A549 (cell line): Measurements from ENCODE around the gene RHBDL1. TPM values are rescaled to one million over a fixed set of nuclear protein-coding genes. Genes with fewer than 3 reads are reported as not detected.

Experiments
- ATAC-seq, 2 experiments: fragments of 200-7000 bp in 1 of 2; fragments of >200 bp in 1 of 2; cut with Nextera tagmentation in 1 of 2; cut with Tn5 transposase in 1 of 2; 3 replicates each; pipeline versions ENCODE4 v1.8.0 to v1.9.1; 2018 to 2020; ENCODE audit warnings: mild to moderate bottlenecking in 1 of 2, moderate library complexity in 1 of 2
- CTCF ChIA-PET: fragments of 300-600 bp; sonication (Branson Sonifier 250); formaldehyde crosslinking; extraction: SDS; loops from one replicate; lab custom pipeline; 2021; ENCODE audit warnings: antibody characterized with exemption, inconsistent platforms; lab: Yijun Ruan, JAX
- POLR2A ChIA-PET: fragments of 350-600 bp; formaldehyde crosslinking; extraction: SDS; loops from one replicate; lab custom pipeline; 2021; ENCODE audit warnings: antibody characterized with exemption, inconsistent platforms; lab: Yijun Ruan, JAX
- DNase-seq, 2 experiments: peaks; one replicate each; pipeline versions ENCODE4 v3.0.0 to v3.0.0-alpha.2; 2011 to 2016; ENCODE audit warnings: low read depth in 1 of 2, low spot score in 1 of 2
- FAIRE-seq: peaks from 2 replicates; lab custom pipeline; 2011; peaks lifted over from hg19 to GRCh38; lab: Jason Lieb, UNC
- H3K27ac ChIP-seq, 2 experiments: fragments of >200 bp; sonication (Bioruptor Twin); formaldehyde crosslinking; 3 replicates each; pipeline ENCODE4 v1.5.1; 2016 to 2017
- H3K4me1 ChIP-seq: fragments of >200 bp; sonication (Bioruptor Twin); formaldehyde crosslinking; 3 replicates; pipeline ENCODE4 v1.6.1; 2016
- H3K4me2 ChIP-seq: fragments of >200 bp; sonication (Bioruptor Twin); formaldehyde crosslinking; 3 replicates; pipeline ENCODE4 v1.6.1; 2016
- H3K4me3 ChIP-seq: fragments of >200 bp; sonication (Bioruptor Twin); formaldehyde crosslinking; 3 replicates; pipeline ENCODE4 v1.5.1; 2016
- H3K9me3 ChIP-seq: fragments of >200 bp; sonication (Bioruptor Twin); formaldehyde crosslinking; 3 replicates; pipeline ENCODE4 v1.6.1; 2016
- CBX8 ChIP-seq: fragments of 200-600 bp; sonication (generic); IDR thresholded peaks from 2 replicates; pipeline ENCODE4 v1.6.1; 2016
- CEBPB ChIP-seq, 2 experiments: fragments of >200 bp in 1 of 2; sonication (Bioruptor Twin) in 1 of 2; formaldehyde crosslinking in 1 of 2; IDR thresholded peaks; 2 replicates each; pipeline ENCODE4 v1.6.1; 2012 to 2016
- CHD2 ChIP-seq: fragments of 150-350 bp; IDR thresholded peaks from 2 replicates; pipeline ENCODE4 v1.6.1; 2014; ENCODE audit warnings: low read length; ENCODE audit not compliant: partially characterized antibody
- CTCF ChIP-seq: fragments of >200 bp; sonication (Bioruptor Twin); formaldehyde crosslinking; IDR thresholded peaks from 3 replicates; pipeline ENCODE4 v1.5.1; 2016
- EHF ChIP-seq: fragments of 250-450 bp; sonication (Bioruptor Pico); IDR thresholded peaks from 2 replicates; pipeline ENCODE4 v1.5.0; 2020; ENCODE audit warnings: mild to moderate bottlenecking
- ELK1 ChIP-seq: fragments of 150-350 bp; IDR thresholded peaks from 2 replicates; pipeline ENCODE4 v1.6.1; 2014; ENCODE audit warnings: low read depth, mild to moderate bottlenecking, low read length
- ESRRA ChIP-seq: fragments of 150-350 bp; IDR thresholded peaks from 2 replicates; pipeline ENCODE4 v1.6.1; 2014; ENCODE audit warnings: mild to moderate bottlenecking, low read length, borderline replicate concordance
- FOXS1 ChIP-seq: fragments of 250-450 bp; sonication (Bioruptor Pico); IDR thresholded peaks from 2 replicates; pipeline ENCODE4 v1.5.0; 2020; ENCODE audit warnings: mild to moderate bottlenecking, moderate library complexity
- HDAC2 ChIP-seq: fragments of 200-600 bp; sonication (generic); IDR thresholded peaks from 2 replicates; pipeline ENCODE4 v1.6.1; 2016
- HEYL ChIP-seq: fragments of 250-450 bp; sonication (Bioruptor Pico); IDR thresholded peaks from 2 replicates; pipeline ENCODE4 v1.8.0; 2021; ENCODE audit warnings: mild to moderate bottlenecking, moderate library complexity
- MAX ChIP-seq: IDR thresholded peaks from 2 replicates; pipeline ENCODE4 v1.6.1; 2012
- PBX3 ChIP-seq: IDR thresholded peaks from 2 replicates; pipeline ENCODE4 v1.6.1; 2012
- PHF8 ChIP-seq: fragments of 200-600 bp; sonication (generic); IDR thresholded peaks from 2 replicates; pipeline ENCODE4 v1.6.1; 2016; ENCODE audit warnings: low read depth, mild to moderate bottlenecking, antibody characterized with exemption, moderate library complexity, borderline replicate concordance
- RAD21 ChIP-seq, 2 experiments: fragments of >200 bp in 1 of 2; sonication (Bioruptor Twin) in 1 of 2; formaldehyde crosslinking in 1 of 2; IDR thresholded peaks in 1 of 2; conservative IDR thresholded peaks in 1 of 2; 2 replicates in 1 of 2; 3 replicates in 1 of 2; pipeline ENCODE4 v1.6.1; 2012 to 2018; ENCODE audit warnings: inconsistent platforms in 1 of 2
- RCOR1 ChIP-seq: fragments of 150-350 bp; IDR thresholded peaks from 2 replicates; pipeline ENCODE4 v1.6.1; 2014; ENCODE audit warnings: antibody characterized with exemption, low read length, low read depth
- SREBF2 ChIP-seq: fragments of 450-650 bp; IDR thresholded peaks from 2 replicates; pipeline ENCODE4 v1.6.1; 2014; ENCODE audit warnings: mild to moderate bottlenecking, moderate library complexity
- TFCP2L1 ChIP-seq: fragments of 250-450 bp; sonication (Bioruptor Pico); IDR thresholded peaks from 2 replicates; pipeline ENCODE4 v1.5.0; 2021; ENCODE audit warnings: mild to moderate bottlenecking
- USF2 ChIP-seq: fragments of 450-650 bp; IDR thresholded peaks from 2 replicates; pipeline ENCODE4 v1.6.1; 2014; ENCODE audit warnings: antibody characterized with exemption
- ZNF302 ChIP-seq: fragments of 250-450 bp; sonication (Bioruptor Pico); IDR thresholded peaks from 2 replicates; pipeline ENCODE4 v1.9.0; 2021; ENCODE audit warnings: inconsistent platforms, mild to moderate bottlenecking, moderate library complexity
- ZSCAN20 ChIP-seq: fragments of 250-450 bp; sonication (Bioruptor Pico); IDR thresholded peaks from 2 replicates; pipeline ENCODE4 v1.8.0; 2022; ENCODE audit warnings: mild to moderate bottlenecking, moderate library complexity
- WGBS: methylation state at CpG from one replicate; pipeline ENCODE4 v1.1.6; 2017; ENCODE audit errors: missing lambda C conversion rate; 5-methylcytosine and 5-hydroxymethylcytosine counted together
- polyA plus RNA-seq, 4 experiments: library from polyadenylated mRNA; depleted of rRNA in 3 of 4; stranded (reverse); fragments of >200 nt; fragmentation: RNase III in 1 of 4; extraction: RNeasy Plus Mini Kit Qiagen cat#74134 plus additional on column Dnase treatment in 1 of 4; gene quantifications; 2 replicates in 3 of 4; 3 replicates in 1 of 4; pipeline ENCODE4 v1.2.3, GENCODE V29; 2011 to 2017
- TF ChIP-seq, protein P1 (sequence below): fragments of 250-450 bp; sonication (Bioruptor Pico); IDR thresholded peaks from 2 replicates; pipeline ENCODE4 v1.5.0; 2020; ENCODE audit warnings: low read depth, mild to moderate bottlenecking, moderate library complexity

Gene RHBDL1
- polyA plus RNA-seq, 2 of the 4 experiments (the other 2 are of a cell fraction) = 0.56 to 1.4 TPM

GRCh38 chr16:707062-707538 is 31.6 kb downstream of the RHBDL1 start:
- 28% methylated on average over 4 of the region's 14 CpGs for WGBS
- Histone ChIP-seq H3K27ac (peak overlapping the region in 1 of 2 experiments; percentile 73; a peak in 1 of 6 replicates), H3K4me1 (peaks cover 49% of the 10 kb centered on the region)
- no peak for TF ChIP-seq ZNF302 (CRISPR knock-in tag)
- TF ChIP-seq RCOR1 = no peak
- no peak for TF ChIP-seq PBX3
- no peak for TF ChIP-seq PHF8
- no peak for TF ChIP-seq SREBF2
- no peak for TF ChIP-seq CBX8
- no peak for TF ChIP-seq MAX
- no peak for TF ChIP-seq ELK1
- TF ChIP-seq, protein P1, sequence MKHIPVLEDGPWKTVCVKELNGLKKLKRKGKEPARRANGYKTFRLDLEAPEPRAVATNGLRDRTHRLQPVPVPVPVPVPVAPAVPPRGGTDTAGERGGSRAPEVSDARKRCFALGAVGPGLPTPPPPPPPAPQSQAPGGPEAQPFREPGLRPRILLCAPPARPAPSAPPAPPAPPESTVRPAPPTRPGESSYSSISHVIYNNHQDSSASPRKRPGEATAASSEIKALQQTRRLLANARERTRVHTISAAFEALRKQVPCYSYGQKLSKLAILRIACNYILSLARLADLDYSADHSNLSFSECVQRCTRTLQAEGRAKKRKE (CRISPR knock-in tag) = no peak
- TF ChIP-seq CHD2 = no peak
- TF ChIP-seq HDAC2 = no peak
- TF ChIP-seq TFCP2L1 = no peak
- TF ChIP-seq HEYL (CRISPR knock-in tag) = no peak
- no peak for TF ChIP-seq EHF (CRISPR knock-in tag)
- TF ChIP-seq CEBPB (IDR thresholded peaks at IDR 0.05) = no peak
- no peak for TF ChIP-seq ESRRA
- no peak for TF ChIP-seq FOXS1 (CRISPR knock-in tag)
- no peak for TF ChIP-seq ZSCAN20 (CRISPR knock-in tag)
- TF ChIP-seq USF2 = no peak
- TF ChIP-seq, all 56 proteins: peak for 0
- peak overlapping the region; percentile 100; the same call in 2 of the 3 replicates for H3K4me2 ChIP-seq
- ATAC-seq (peak; percentile 11 to 12; a peak in 5 of 6 replicates), FAIRE-seq (no peak), DNase-seq (peak in 1 of 2 experiments; percentile 57)
- peak overlapping the region; percentile 59; the same call in 2 of the 3 replicates for H3K4me3 ChIP-seq
- no peaks in the 10 kb centered on the region for H3K9me3 ChIP-seq
- CTCF ChIA-PET = interaction anchor here (1.2 to 25.1 kb wide), 5 partner anchors 9 to 79 kb away, joined by 3 to 656 read pairs (median 15); partner anchors contain the start of genes ANTKMT, CCDC78, CHTF18 and CIAO3
- POLR2A ChIA-PET = interaction anchor here (0.9 to 2.0 kb wide), 5 partner anchors 12 to 81 kb away, joined by 3 to 6 read pairs (median 5); partner anchors contain the start of genes ANTKMT, CHTF18 and RPUSD1

DNA sequence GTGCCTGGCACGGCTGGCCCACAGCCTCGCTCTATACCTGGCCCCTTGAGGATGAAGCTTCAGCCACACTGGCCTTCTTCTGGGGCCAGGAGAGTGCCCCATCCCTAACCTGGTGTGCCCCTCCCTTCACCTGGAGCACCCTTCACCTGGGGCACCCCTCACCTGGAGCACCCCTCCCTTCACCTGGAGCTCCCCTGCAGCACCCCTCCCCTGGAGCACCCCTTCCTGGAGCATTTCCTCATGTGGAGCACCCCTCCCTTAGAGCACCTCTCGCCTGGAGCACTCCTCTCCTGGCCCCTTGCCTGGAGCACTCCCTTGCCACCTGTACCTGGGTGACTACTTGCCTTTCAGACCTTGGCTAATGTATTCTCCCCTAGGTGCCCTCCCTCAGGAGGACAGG is 32.5 kb downstream of the RHBDL1 start:
- Histone ChIP-seq H3K4me3 (no peak overlapping the region), H3K4me1 (peaks cover 56% of the 10 kb centered on the region), H3K4me2 (no peak overlapping the region)
- POLR2A ChIA-PET = interaction anchor here (2.0 kb wide), 1 partner anchor 12 kb away, joined by 5 read pairs; no protein-coding TSS in a partner anchor
- CTCF ChIA-PET = interaction anchor here (0.8 to 25.1 kb wide), 6 partner anchors 8 to 78 kb away, joined by 3 to 656 read pairs (median 10); partner anchors contain the start of genes ANTKMT, CCDC78, CHTF18 and CIAO3
- WGBS = 48% methylated on average over 3 of the region's 3 CpGs
- TF ChIP-seq EHF (CRISPR knock-in tag) (no peak), CTCF (no peak), RAD21 (conservative IDR thresholded peaks at IDR 0.05 in 1 of 2, IDR thresholded peaks at IDR 0.05 in 1 of 2) (no peak), CEBPB (IDR thresholded peaks at IDR 0.05) (no peak)
- TF ChIP-seq, all 56 proteins: peak for 0
- no peak for DNase-seq
- ATAC-seq = no peak
- Histone ChIP-seq H3K9me3 (no peaks in the 10 kb centered on the region), H3K27ac (no peak overlapping the region; a peak in 1 of 6 replicates)
- no peak for FAIRE-seq
